ENCODE measurements around the gene NLK.
"Not testable (repeated sequence)": the region's sequence is repeated elsewhere in the genome, so short reads cannot be mapped to it uniquely, and the experiment has no call there.

Gene NLK

DNA sequence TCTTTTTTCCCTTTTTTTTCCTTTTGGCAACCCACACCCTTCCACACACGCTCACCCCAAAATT, at the start of gene NLK:
TSS of gene NLK (plus strand) at position 21 of the 64 bp plus-strand sequence. CDS start 197 bp downstream, outside the sequence.
- no peak for DNase-seq (ENCODE audit: low read depth in 2 of 2)

DNA sequence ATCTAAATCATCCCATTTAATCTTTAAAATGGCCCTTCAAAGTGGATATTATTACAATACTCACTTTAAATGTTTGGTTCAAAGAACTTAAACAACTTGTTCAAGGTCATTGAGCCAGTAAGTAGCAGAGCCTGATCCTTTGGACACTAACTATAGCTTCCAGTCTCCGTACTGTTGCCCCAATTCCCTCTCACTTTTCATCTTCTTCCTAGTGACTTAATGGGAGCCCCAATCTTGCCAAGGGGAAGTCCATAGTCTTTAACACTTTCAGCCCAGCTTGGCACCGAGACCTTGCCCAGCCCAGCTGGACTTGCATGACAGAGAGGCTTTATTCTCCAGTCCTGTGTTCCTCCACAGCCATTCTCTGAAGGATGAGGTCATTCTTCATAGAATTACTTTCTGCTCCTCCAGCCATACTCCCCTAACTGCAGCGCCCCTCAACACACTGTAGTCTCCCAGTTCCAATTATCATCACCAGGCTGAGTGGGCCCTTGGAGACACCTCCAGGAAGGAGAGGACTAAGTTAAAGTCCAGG, 49.2 kb upstream of the NLK start:
- DNase-seq (ENCODE audit: low read depth in 2 of 2): no peak

DNA sequence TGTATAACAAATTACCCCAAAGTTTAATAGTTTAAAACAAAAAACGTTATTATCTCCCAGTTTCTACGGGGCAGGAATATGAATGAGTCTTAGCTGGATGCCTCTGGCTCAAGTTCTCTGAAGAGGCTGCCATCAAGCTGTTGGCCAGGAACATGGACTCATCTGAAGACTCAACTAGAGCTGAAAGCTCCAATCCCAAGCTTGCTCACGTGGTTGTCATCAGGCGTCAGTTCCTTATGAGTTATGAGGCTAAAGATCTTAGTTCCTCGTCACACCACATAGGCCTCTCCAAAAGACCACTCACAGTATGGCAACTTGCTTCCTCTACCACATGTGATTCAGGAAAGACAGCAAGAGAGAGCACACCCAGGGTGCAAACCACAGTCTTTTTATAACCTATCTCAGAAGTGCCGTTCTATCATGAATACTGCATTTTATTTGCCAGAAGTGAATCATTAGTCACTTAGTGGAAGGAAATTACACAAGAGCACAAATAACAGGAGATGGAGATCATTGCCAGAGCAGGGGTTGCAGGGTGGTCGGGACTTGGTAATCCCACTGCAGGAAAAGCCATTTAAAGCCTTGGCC, 48.7 kb upstream of the NLK start:
- DNase-seq (ENCODE audit: low read depth in 2 of 2): no peak

DNA sequence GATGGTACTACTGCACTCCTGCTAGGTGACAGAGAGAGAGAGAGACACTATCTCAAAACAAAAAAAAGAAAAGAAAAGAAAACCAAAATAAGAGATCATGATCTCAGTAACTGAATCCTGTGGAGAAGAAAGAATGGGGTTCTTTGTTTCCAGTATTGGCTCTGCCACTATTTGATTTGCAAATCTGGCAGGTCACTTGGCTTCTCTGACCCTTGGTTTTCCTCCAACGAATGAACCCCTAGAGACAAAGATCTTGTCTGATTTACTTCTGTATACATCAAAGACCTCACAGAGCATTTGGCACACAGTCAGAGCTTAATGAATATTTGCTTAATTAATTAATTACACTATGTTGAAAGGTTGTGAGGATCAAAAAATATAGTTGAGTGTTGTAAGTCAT, 47.9 kb upstream of the NLK start:
- DNase-seq (ENCODE audit: low read depth in 2 of 2): no peak

DNA sequence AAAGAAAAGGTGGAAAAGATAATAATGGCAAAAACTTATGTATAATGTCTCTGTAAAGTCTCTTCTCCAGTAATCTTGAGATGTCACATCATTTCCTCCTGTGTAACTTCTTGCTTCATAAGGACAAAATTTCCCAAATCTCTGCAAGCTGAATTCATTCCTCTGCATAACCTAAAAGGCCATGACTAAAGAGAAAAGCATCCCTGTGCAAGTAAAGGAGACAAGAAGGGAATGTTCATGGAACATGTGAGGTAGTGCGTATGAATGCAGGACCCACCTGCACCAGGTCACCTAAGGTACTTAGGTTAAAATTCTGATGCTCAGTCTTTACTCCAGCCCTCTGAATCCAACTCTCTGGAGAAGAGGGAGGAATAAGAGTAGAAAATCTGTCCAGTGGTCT, 46.9 kb upstream of the NLK start:
- DNase-seq (ENCODE audit: low read depth in 2 of 2): no peak

DNA sequence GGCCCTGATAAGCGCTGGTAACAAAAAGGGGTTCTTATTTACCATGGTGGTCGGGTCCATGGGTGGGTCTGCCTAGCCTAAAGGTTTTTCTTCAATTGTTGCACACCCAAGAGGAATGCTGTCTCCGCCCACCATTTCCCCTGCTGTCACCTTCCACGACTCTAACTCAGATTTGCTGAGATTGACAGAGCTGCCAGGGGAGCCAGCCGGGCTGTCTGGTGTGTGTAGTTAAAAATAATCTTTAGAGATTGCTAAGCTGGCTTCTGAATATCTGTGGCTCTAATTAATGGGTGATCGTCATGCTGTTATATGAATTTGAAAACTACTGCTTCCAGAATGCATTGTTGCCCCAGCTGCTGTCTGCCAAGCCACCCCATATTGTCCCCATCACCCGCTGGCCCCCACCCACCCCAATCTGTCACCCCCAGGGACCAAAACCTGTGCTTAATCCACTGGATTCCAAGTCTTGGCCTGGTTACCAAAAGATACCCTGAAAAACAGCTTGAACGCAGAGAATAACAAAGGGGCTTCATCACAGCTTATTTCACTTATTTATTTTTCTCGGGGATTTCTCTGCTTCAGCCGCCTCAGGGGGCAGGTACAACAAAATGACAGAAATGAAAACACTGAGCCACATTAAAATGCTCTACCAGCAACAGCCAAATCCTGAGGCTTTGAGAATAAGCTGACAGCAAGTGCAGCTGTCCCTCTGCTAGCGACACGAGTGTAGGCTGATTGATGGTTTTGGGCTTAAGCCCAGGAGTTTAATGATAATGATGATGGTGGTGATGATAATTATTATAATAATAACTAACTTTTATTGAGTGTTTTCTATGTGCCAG, 46.1 kb upstream of the NLK start:
- DNase-seq (ENCODE audit: low read depth in 2 of 2): no peak

DNA sequence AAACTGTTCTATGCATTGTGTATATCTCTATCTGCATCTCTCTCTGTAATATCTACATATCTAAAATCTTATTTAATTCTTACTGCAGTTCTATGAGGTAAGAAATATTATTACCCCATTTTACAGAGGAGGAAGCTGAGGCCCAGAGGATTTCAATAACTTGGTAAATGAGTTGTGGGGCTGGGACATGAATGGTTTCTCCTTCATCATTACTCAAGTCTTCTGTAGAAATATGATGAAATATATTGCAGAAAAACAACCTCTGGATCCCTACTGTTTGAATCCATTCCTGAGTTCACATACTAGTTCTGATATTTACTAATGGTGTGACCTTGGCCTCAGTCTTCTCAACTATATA, 45.5 kb upstream of the NLK start:
- DNase-seq (ENCODE audit: low read depth in 2 of 2): no peak

DNA sequence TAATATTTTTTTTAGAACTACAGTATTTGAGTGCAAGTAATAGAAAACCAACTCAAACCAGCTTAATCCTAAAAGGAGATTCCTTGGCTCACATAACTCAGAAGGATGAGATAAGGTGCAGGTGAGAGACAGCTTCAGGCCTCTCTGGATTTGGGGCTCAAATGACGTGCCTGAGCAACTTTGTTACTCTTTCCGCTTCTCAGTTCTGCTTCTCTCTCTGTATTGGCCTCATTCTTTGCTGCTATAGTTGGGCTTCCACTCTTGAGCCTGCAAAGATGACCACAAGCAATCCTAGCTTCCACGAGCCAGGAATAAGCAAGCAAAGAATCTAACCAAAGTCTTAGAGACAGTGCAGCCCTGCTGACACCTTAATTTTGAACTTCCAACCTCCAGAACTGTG, 45.0 kb upstream of the NLK start:
- DNase-seq (ENCODE audit: low read depth in 2 of 2): no peak

DNA sequence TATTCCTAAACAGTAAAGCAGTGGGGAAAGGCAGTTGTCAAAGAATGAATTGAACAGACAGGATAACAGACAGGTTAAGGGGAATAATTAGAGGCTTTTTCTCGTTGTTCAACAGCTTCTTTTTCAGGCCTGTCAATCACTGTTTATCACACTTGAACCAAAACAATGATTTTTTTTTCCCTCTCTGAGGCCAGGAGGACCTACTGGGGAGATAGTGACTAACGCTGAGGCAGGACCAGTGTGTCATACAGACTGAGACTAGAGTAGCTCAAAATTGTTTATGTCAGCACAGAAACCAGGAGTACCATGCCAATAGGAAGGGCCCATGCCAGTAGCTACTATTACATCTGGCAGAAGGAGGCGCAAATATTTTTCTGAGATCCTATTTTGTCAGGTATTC, 41.3 kb upstream of the NLK start:
- no peak for DNase-seq (ENCODE audit: low read depth in 2 of 2)

DNA sequence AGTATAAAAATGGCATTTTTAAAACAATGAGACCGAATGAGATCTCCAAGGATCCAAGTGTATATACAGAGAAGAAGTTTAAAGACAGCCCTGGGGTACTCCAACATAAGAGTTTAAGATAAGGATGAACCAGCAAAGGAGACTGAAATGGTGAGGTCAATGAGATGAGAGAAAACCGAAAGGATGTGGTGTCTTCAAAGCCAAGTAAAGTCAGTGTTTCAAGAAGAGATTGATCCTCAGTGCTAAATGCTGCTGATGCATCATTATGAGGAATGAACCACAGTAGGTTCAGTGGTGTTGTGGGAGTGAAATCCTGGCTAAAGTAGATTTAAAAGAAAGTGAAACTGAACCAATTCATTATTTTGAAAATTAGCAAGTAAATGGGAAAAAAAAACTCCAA, 38.1 kb upstream of the NLK start:
- no peak for DNase-seq (ENCODE audit: low read depth in 2 of 2)

DNA sequence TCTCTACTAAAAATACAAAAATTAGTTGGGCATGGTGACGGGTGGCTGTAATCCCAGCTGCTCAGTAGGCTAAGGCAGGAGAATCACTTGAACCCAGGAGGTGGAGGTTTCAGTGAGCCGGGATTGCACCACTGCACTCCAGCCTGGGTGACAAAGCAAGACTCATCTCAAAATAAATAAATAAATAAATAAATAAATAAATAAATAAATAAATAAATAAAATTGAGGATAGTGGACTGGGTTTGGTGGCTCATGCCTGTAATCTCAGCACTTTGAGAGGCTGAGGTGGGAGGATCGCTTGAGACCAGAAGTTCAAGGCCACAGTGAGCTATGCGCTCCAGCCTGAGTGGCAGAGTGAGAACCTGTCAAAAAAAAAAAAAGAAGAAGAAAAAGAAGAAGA, 34.6 kb upstream of the NLK start:
- DNase-seq (ENCODE audit: low read depth in 2 of 2): not testable (repeated sequence)

DNA sequence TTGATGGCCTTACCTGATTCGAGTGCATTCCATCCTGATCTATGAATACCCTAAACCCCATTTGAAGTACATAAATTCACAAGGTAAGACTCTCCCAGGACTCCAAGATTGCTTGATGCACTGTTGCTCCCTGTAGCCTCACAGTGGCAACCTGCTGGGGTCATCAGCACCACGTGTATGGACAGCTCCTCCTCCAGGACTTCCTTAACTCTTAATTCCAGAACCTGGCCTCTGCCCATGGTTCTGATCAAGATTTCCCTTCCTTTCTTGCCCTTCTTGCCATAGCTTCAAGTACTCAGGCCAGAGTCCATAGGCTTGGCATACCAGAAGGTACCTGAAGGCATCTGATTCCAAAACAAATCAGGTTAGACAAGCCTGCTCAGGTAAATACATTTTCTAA, 34.0 kb upstream of the NLK start:
- peak; percentile 9 to 10 for DNase-seq (ENCODE audit: low read depth in 2 of 2)

DNA sequence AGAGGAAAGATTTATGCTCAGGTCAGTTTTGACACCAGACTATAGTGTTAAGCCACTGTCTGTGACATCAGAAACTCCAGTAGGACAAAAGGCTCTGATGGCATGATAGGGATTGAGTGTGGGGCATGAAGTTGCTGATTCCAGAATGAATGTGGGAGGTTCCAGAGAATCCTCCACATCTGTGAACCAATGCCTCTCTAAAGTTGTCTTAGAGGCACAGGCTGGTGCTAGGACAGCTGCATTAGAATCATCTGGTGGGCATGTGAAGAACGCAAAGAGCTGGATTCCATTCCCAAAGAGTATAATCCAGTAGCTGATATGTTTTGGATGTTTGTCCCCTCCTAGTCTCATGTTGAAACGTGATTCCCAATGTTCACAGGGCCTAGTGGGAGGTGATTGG, 32.1 kb upstream of the NLK start:
- no peak for DNase-seq (ENCODE audit: low read depth in 2 of 2)

DNA sequence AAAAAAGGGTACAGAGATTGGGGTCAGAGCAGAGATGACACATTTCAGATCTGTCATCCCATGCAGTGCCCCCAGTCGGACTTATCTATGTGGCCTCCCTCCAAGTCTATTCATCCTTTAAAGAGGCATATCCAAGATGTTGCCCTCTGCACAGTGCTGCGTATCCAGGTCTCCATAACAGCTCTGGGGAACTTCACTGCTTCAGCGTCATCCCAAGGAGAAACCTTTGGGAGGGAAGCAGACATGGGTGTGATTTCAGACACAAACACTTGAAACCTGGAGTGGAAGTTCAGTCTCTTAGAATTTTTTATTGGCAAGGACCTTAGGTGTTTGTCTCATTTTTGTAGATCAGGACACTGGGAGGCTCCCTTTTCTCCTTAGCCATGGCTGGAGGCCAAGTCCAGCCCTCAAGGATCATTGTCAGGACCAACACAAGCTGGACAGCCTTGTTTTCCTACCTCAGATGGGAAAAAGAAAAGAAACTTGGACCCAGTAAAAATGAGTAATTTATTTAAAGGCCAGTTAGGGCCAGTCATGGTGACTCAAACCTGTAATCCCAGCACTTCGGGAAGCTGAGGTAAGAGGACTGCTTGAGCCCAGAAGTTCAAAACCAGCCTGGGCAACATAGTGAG, 23.9 kb upstream of the NLK start:
- DNase-seq (ENCODE audit: low read depth in 2 of 2): no peak

DNA sequence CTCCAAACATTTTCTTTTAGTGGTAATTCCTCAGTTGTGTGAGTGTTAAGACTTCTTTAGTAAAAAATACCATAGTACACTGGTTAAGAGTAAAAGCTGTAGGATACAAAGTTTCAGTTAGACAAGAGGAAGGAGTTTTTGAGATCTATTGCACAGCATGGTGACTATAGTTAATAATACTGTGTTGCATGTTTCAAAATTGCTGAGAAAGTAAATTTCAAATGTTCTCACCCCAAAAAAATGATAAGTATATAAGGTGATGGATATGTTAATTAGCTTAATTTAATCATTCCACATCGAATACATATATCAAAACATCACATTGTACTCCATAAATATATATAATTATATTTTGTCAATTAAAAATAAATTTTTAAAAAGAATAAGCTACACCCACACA, 22.0 kb upstream of the NLK start:
- DNase-seq (ENCODE audit: low read depth in 2 of 2): no peak

DNA sequence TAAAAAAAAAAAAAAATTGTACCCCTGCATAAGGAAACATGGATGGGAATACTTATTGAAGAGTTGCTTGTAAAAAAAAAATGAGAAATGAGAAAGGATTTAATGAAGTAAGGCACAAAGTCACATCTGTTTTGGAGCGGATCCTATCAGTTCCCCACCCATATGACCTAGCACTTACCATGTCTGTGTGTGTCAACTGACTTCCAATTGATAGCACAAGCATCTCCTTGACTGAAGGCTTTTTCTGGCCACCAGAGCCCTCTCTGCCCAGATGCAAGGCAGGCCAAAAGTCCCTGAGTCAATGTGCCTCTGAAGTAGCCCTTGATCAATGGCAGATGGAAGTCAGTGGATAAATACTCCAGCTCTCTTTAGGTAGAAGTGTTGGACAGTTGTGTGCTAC, 13.4 kb upstream of the NLK start:
- no peak for DNase-seq (ENCODE audit: low read depth in 2 of 2)

DNA sequence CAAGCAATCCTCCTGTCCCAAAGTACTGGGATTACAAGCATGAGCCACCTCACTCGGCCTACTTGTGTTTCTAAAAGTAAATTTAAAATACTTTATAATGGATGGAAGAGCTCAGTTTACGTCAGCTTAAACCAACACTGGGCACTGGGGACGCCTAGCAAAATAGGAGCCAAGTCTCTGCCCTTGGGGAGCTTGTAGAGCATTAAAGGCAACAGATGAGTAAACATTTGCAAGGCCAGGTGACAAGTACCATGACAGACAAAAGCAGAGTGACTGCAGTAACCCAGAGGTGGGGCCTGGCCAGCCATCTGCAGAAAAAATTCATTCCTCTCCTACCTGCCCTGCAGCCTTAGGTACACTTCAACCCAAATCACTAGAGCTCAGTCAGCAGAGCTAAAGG, 12.1 kb upstream of the NLK start:
- no peak for DNase-seq (ENCODE audit: low read depth in 2 of 2)

DNA sequence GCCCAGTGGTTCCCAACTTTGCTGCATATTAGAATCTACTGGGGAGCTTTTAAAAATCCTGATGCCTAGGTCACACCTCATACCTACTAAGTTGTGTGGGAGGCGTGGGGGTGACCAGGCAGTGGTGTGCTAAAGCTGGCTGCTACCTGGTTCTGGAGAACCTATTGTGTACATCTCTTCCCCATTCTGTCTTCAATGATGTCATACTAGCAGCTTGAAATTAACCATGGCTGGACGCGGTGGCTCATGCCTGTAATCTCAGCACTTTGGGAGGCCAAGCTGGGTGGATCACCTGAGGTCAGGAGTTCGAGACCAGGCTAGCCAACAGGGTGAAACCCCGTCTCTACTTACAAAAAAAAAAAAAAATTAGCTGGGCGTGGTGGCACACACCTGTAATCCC, 11.3 kb upstream of the NLK start:
- no peak for DNase-seq (ENCODE audit: low read depth in 2 of 2)

DNA sequence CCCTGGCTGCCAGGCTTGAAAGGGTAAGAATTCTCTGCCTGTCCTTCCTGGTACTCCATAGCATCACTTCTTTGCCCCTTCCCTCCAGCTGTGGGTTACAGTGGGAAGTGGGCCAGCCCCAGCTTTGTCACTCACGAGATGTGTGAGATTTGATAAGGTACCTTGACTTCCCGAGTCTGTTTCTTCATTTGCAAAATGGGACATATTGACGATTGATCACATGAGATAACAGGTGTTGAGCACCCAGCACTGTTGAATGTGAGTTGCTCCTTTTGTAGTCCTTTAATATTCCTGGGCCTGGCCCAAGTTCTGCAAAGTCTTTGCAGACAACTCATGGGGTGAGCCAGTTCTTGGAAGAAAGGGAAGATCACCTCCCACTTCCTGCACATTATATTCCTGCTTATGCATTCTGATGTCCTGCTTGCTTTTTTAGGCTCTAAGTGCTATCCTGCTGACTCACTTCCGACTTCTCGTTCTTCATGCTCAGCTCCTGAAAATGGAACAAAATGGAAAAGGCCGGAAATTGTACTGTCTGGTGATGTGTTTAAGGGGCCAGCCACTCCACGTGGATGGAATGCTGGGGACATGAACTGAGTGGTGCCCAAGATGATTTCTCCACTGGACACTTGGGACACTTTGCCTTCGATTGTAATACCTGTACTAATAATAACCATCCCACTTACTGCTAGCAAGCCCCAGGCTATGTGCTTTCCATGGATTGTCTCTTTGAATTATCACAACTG, 8.3 kb upstream of the NLK start:
- DNase-seq (ENCODE audit: low read depth in 2 of 2): peak in 1 of 2 experiments; percentile 20

DNA sequence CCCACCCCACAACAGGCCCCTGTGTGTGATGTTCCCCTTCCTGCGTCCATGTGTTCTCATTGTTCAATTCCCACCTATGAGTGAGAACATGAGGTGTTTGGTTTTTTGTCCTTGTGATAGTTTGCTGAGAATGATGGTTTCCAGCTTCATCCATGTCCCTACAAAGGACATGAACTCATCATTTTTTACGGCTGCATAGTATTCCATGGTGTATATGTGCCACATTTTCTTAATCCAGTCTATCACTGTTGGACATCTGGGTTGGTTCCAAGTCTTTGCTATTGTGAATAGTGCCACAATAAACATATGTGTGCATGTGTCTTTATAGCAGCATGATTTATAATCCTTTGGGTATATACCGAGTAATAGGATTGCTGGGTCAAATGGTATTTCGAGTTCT, 7.0 kb upstream of the NLK start:
- DNase-seq (ENCODE audit: low read depth in 2 of 2): not testable (repeated sequence)

DNA sequence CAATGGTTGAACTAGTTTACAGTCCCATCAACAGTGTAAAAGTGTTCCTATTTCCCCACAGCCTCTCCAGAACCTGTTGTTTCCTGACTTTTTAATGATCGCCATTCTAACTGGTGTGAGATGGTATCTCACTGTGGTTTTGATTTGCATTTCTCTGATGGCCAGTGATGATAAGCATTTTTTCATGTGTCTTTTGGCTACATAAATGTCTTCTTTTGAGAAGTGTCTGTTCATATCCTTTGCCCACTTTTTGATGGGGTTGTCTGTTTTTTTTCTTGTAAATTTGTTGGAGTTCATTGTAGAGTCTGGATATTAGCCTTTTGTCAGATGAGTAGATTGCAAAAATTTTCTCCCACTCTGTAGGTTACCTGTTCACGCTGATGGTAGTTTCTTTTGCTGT, 6.6 kb upstream of the NLK start:
- DNase-seq (ENCODE audit: low read depth in 2 of 2): not testable (repeated sequence)

DNA sequence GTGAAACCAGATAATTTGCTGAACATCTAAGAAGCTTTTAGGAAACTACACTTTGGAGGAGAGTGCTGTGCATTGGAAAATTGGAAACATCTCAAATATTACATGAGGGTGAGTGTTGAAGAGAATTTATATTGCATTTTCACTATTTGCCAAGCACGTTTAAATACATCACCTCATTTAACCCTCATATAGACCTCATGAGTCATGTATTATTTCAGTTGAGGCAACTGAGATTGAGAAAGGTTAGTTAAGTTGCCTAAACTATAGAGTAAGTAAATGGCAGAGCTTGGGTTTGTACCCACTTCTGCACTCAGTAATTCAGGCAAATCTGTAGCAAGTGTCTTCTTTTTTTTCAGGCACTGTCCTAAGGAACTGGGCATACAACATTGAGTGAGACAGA, 3.7 kb upstream of the NLK start:
- DNase-seq (ENCODE audit: low read depth in 2 of 2): no peak

DNA sequence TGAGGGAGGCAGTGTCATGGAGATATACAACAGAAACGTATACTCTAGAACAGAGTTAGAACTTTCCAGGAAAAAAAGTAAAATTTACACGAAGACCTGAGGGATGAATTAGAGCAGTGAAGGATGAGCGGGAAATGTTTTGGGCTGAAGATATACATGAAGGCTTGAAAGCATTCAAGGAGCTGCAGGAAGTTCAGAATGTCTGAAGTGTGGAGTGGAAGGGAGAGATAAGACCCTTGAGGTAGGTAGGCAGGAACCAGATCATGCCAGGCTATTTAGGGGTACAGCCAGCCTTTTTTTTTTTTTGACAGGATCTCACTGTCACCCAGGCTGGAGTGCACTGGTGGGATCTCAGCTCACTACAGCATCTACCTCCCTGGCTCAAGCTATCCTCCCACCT, 3.2 kb upstream of the NLK start:
- no peak for DNase-seq (ENCODE audit: low read depth in 2 of 2)

Data from fibroblast of skin of left quadriceps (primary cell).